Stimulated activated naive CD8-positive, alpha-beta T cell treated with anti-CD3 and anti-CD28 coated beads, Interleukin-15, amount 100 ng/mL, for 72 hours (primary cell): ENCODE results near the gene GRIP1.

Experiments used
- ATAC-seq: fragments of 150-1000 bp; cut with Tn5 transposase; 2 replicates; pipeline ENCODE4 v1.10.0; 2021; ENCODE audit warnings: mild to moderate bottlenecking, moderate library complexity
- DNase-seq, 2 donors: peaks; one replicate each; pipeline ENCODE4 v3.0.0; 2021 to 2022
- H3K27ac Mint-ChIP-seq, 2 donors: one replicate each; pipeline ENCODE4 v1.8.0; 2022; ENCODE audit warnings: mild to moderate bottlenecking in 2 of 2, mixed read lengths in 2 of 2, moderate library complexity in 2 of 2
- H3K27me3 Mint-ChIP-seq: one replicate; pipeline ENCODE4 v1.8.0; 2022; ENCODE audit warnings: mixed read lengths
- H3K4me1 Mint-ChIP-seq: one replicate; pipeline ENCODE4 v1.8.0; 2022; ENCODE audit warnings: mild to moderate bottlenecking, mixed read lengths
- H3K4me3 Mint-ChIP-seq, 2 donors: one replicate each; pipeline ENCODE4 v1.8.0; 2022; ENCODE audit warnings: mild to moderate bottlenecking in 2 of 2, mixed read lengths in 2 of 2, moderate library complexity in 1 of 2
- H3K9me3 Mint-ChIP-seq, 2 donors: one replicate each; pipeline ENCODE4 v1.8.0; 2022; ENCODE audit warnings: mixed read lengths in 2 of 2

The GRIP1 gene

DNA sequence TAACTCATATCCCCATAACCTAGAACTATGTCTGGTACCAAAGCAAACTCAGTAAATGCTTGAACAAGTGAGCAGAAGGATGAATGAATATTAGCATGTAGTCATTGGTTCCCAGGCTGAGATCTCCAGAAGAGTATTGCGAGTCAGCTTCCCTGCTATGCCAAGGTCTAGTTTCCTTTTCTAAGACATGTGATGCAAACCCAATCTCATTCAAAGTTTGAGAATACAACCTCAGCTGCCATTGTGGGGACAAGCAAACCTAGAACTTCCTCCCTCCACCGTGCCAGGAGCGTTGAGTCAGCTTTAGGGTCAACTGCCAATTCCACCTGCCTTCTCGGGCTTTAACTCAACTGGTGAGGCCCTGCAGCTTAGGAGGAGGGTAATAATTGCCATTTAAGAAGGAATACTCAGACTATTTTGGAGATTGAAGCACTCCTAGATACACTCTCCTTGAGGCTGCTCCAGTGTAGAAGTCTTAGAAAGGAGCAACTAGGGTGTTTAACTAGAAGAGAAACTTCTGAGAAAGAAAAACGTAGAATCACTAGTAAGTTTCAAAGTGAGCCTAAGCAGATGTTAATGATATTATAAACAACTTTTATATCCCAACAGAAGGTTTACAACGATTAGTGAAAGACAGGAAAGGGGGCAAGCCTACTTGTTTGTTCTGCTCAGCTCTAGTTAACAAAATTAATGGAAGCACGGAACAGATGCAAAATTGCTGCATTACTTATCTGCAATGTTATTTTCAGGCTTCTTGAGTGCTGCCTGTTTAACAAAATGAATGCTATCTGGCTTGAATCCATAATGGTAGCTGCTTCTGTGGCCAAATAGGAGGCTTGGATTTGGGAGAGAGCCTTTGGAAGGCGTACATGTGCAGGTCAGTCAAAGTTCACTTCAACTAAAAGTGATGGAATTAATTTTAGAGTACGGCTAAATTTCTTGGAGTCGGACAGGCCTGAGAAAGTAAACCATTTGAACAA lies 279.7 kb downstream of the GRIP1 start:
- no peak for DNase-seq
- H3K27ac Mint-ChIP-seq, result no peak overlapping the region
- H3K27me3 Mint-ChIP-seq, result peaks cover 59% of the 10 kb centered on the region
- H3K4me3 Mint-ChIP-seq, result no peak overlapping the region
- no peaks in the 10 kb centered on the region for H3K9me3 Mint-ChIP-seq
- ATAC-seq, result no peak
- peaks cover 5% of the 10 kb centered on the region for H3K4me1 Mint-ChIP-seq

GRCh38 chr12:66397574-66398290 lies 281.1 kb downstream of the GRIP1 start:
- Mint-ChIP-seq H3K27ac (no peak overlapping the region), H3K4me3 (no peak overlapping the region), H3K9me3 (no peaks in the 10 kb centered on the region), H3K27me3 (peaks cover 57% of the 10 kb centered on the region), H3K4me1 (peaks cover 15% of the 10 kb centered on the region)
- no peak for ATAC-seq
- DNase-seq, result no peak

DNA sequence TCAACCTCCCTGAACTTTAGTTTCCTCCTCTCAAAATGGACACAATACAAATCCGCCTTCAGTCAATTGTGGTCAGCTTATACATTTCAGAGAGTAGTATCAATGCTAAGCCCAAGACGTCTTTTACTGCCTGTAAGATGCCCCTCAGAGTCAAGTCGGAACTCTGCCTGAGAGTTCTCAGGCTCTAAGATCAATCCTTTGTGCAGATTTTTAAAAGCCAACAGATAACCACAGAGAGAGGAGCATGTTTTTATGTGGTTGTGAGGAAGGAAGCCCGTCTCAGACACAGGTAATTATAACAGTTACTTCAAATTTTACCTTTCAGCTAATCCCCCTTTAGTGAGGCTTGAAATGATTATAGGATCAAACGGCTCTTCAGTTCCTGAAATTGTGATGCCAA lies 285.0 kb downstream of the GRIP1 start:
- no peak for DNase-seq
- H3K9me3 Mint-ChIP-seq, result no peaks in the 10 kb centered on the region
- peak; percentile 76 for ATAC-seq
- H3K27ac Mint-ChIP-seq, result no peak overlapping the region
- peaks cover 21% of the 10 kb centered on the region for H3K4me1 Mint-ChIP-seq
- H3K4me3 Mint-ChIP-seq, result peak overlapping the region in 1 of 2 donors; percentile 8
- peaks cover 69% of the 10 kb centered on the region for H3K27me3 Mint-ChIP-seq

DNA sequence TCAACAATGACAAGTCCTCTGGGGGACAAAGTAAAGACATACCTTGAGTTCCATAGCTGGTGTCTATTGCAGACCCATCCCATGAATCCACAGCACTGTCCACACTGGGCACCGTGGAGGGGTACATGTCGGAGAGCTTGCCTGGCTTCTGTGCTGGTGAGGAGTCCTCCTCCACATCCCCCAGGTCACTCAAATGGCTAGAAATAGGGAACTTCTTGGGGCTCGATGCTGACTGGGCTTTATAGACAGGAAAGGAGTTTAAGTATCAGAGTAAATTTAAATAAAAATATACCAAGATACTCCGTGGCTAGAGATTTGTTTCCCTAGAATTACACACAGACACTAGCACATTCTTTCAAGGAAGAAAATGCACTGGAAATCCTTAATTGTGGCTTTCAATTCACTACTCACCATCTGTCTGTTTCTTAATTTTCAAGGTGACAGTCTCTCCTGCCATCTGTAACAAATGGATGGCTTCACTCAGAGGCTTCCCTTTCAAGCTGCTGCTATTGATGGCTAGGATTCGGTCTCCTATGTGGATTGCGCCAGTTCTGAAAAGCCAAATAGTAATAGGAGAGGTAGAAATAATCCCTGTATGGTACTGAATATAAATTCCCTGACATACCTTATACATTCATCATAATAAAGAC lies 286.5 kb downstream of the GRIP1 start:
- H3K27me3 Mint-ChIP-seq, result peaks cover 75% of the 10 kb centered on the region
- no peak overlapping the region for H3K4me3 Mint-ChIP-seq
- DNase-seq, result no peak
- no peak overlapping the region for H3K27ac Mint-ChIP-seq
- ATAC-seq, result no peak
- peaks cover 21% of the 10 kb centered on the region for H3K4me1 Mint-ChIP-seq
- H3K9me3 Mint-ChIP-seq, result no peaks in the 10 kb centered on the region

DNA sequence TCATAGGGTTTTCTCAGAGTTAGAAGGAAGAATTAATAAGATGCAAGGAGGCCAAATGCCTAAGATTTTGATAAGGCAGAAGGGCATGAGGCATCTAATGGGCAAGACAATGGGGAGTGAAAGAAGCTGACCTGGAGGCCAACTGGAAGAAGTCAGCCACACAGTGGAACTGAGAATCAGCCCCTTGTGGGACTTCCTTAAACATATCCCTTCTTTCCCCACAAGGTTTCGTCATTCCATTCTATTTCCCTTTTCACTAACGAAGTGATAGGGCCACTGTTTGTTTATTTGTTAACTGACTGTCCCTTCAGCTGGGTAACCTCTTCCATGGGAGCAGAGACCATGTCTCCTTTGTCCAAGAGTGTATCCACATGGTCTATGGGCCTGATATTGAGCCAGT lies 290.4 kb downstream of the GRIP1 start:
- no peak for DNase-seq
- Mint-ChIP-seq H3K9me3 (no peaks in the 10 kb centered on the region), H3K4me1 (peaks cover 8% of the 10 kb centered on the region), H3K27me3 (peaks cover 49% of the 10 kb centered on the region), H3K4me3 (no peak overlapping the region), H3K27ac (no peak overlapping the region)
- ATAC-seq, result no peak

- Mint-ChIP-seq H3K9me3 (no peaks in the 10 kb centered on the region), H3K27me3 (peaks cover 42% of the 10 kb centered on the region), H3K4me3 (no peak overlapping the region), H3K27ac (no peak overlapping the region), H3K4me1 (peaks cover 2% of the 10 kb centered on the region)
- DNase-seq (no peak), ATAC-seq (no peak)
Observed at GRCh38 chr12:66387117-66387516, 291.8 kb downstream of the GRIP1 start.

GRCh38 chr12:66380769-66381535 lies 297.9 kb downstream of the GRIP1 start:
- Mint-ChIP-seq H3K27me3 (no peaks in the 10 kb centered on the region), H3K27ac (no peak overlapping the region), H3K4me3 (no peak overlapping the region), H3K4me1 (no peaks in the 10 kb centered on the region), H3K9me3 (no peaks in the 10 kb centered on the region)
- DNase-seq (no peak), ATAC-seq (no peak)

DNA sequence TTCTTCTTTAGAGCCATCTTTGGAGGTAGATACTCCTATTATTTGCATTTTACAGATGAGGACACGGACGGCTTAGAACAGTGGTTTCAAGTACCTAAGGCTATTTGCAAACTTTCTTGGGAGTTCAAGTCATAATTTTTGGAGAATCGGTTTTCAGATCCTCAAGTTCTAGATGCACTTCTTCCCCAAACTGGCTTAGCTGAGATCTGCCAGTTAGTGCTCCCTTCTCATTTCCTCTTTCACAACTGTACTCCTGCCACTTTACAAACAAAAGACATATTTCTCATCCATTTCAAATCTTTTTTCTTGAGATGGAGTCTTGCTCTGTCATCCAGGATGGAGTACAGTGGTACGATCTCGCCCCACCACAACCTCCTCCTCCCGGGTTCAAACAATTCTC lies 299.3 kb downstream of the GRIP1 start:
- H3K4me1 Mint-ChIP-seq, result no peaks in the 10 kb centered on the region

GRCh38 chr12:66375560-66375959 lies 303.3 kb downstream of the GRIP1 start:
- H3K27ac Mint-ChIP-seq, result no peak overlapping the region
- no peak for ATAC-seq

More for the DNA sequence above, 299.3 kb downstream of the GRIP1 start:
- ATAC-seq (no peak), DNase-seq (no peak)
- H3K4me3 Mint-ChIP-seq, result no peak overlapping the region
- no peaks in the 10 kb centered on the region for H3K9me3 Mint-ChIP-seq
- no peaks in the 10 kb centered on the region for H3K27me3 Mint-ChIP-seq
- no peak overlapping the region for H3K27ac Mint-ChIP-seq

GRCh38 chr12:66371982-66372381 lies 306.9 kb downstream of the GRIP1 start:
- Mint-ChIP-seq H3K9me3 (no peaks in the 10 kb centered on the region), H3K27me3 (no peaks in the 10 kb centered on the region), H3K4me3 (no peak overlapping the region), H3K4me1 (no peaks in the 10 kb centered on the region), H3K27ac (no peak overlapping the region)
- ATAC-seq, result no peak
- DNase-seq, result no peak

More at GRCh38 chr12:66375560-66375959, 303.3 kb downstream of the GRIP1 start:
- DNase-seq, result no peak
- Mint-ChIP-seq H3K27me3 (no peaks in the 10 kb centered on the region), H3K9me3 (no peaks in the 10 kb centered on the region), H3K4me1 (no peaks in the 10 kb centered on the region), H3K4me3 (no peak overlapping the region)

GRCh38 chr12:66367015-66367667 lies 311.7 kb downstream of the GRIP1 start:
- ATAC-seq (no peak), DNase-seq (no peak)
- H3K4me3 Mint-ChIP-seq, result no peak overlapping the region
- no peaks in the 10 kb centered on the region for H3K9me3 Mint-ChIP-seq
- H3K27me3 Mint-ChIP-seq, result no peaks in the 10 kb centered on the region
- H3K27ac Mint-ChIP-seq, result peak overlapping the region in 1 of 2 donors; percentile 33
- no peaks in the 10 kb centered on the region for H3K4me1 Mint-ChIP-seq

DNA sequence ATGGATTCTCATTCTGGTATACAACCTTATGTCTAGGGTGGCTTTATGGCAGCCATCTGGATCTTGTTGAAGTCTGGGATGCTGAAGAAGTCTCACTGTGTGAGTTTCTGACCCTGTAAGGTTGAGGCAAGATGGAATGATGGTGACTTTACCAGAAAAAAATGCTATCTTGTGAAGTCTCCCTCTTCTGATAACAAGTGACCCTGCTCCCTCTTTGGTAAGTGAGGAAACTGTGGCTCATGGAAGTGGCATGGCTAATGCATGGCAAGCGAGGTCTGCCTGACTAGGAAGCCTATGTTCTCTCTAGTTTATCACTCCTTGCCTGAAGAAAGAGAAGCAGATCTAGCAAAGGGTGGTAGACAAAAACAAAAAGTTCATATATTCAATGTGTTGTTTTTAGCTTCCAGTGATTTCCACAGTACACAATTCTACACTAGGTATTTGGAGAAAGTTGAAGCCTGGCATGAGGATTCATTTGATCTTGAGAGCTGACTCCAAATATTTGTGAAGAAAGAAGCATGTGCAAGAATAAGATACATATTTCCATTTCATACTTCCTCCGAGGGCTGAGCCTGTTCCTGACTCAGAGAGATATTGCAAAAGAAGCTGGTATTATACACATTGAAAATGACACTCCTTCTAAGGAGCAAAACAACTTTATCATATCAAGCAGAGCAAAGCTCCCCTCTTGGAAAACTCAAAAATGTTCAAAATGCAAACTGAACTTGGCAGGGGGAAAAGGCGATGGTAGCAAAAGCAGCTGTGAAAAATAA lies 313.0 kb downstream of the GRIP1 start:
- DNase-seq, result no peak
- Mint-ChIP-seq H3K9me3 (no peaks in the 10 kb centered on the region), H3K27me3 (no peaks in the 10 kb centered on the region), H3K27ac (no peak overlapping the region), H3K4me1 (no peaks in the 10 kb centered on the region), H3K4me3 (no peak overlapping the region)
- no peak for ATAC-seq

GRCh38 chr12:66361703-66362102 lies 317.2 kb downstream of the GRIP1 start:
- no peaks in the 10 kb centered on the region for H3K9me3 Mint-ChIP-seq
- DNase-seq (no peak), ATAC-seq (no peak)
- H3K4me3 Mint-ChIP-seq, result no peak overlapping the region
- H3K27ac Mint-ChIP-seq, result no peak overlapping the region
- H3K27me3 Mint-ChIP-seq, result no peaks in the 10 kb centered on the region
- H3K4me1 Mint-ChIP-seq, result no peaks in the 10 kb centered on the region

DNA sequence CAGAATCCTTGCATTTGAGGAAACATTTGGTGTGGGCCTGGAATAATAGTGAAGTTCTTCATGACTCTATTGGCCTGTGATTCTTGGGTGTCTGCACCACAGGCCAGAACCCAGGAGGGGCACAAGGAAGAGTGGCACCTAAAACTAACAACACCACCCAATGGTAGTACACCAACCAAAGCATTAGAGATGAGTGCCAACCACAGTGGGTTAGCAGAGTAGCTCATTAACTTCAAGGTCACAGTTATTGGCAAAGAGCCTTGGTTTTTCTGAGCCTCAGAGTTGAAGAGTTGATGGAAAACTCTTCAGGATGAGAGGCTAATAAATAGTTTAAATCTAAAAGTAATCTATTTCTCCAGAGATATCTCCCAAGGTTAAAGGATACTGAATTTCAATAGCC lies 319.6 kb downstream of the GRIP1 start:
- Mint-ChIP-seq H3K9me3 (no peaks in the 10 kb centered on the region), H3K27ac (no peak overlapping the region), H3K4me3 (no peak overlapping the region), H3K4me1 (no peaks in the 10 kb centered on the region), H3K27me3 (no peaks in the 10 kb centered on the region)
- DNase-seq (no peak), ATAC-seq (no peak)
